IMR-90 (cell line): ENCODE measurements around the gene INO80. TPM values are rescaled to one million over a fixed set of nuclear protein-coding genes. Genes with fewer than 3 reads are reported as not detected.

ENCODE experiments used
- ATAC-seq: fragments of 200-7000 bp; cut with Tn5 transposase; 2 replicates; pipeline ENCODE4 v1.9.1; 2020; ENCODE audit warnings: low read depth, mild to moderate bottlenecking, moderate library complexity
- BruUV-seq: library from RNA; stranded (reverse); fragments of 400-500 nt; replicated peaks from 2 replicates; lab custom pipeline; 2021; lab: Mats Ljungman, UMichigan
- CTCF ChIA-PET: fragments of 300-600 bp; formaldehyde crosslinking; extraction: SDS; loops from one replicate; lab custom pipeline; 2021; ENCODE audit warnings: antibody characterized with exemption; lab: Yijun Ruan, JAX
- POLR2A ChIA-PET: fragments of 300-600 bp; sonication (Branson Sonifier 250); formaldehyde crosslinking; loops from one replicate; lab custom pipeline; 2022; ENCODE audit warnings: antibody characterized with exemption; ENCODE audit not compliant: unreplicated experiment; lab: Charles Lee
- DNase-seq: peaks from one replicate; pipeline ENCODE4 v3.0.0; 2013
- H2AFZ ChIP-seq: replicated peaks from 2 replicates; pipeline ENCODE3; 2013; ENCODE audit warnings: low read length, mild to moderate bottlenecking; ENCODE audit not compliant: poor library complexity
- H2AK5ac ChIP-seq: 2 replicates; pipeline ENCODE4 v1.6.1; 2013; ENCODE audit warnings: low read depth, low read length, inconsistent platforms
- H2AK9ac ChIP-seq: replicated peaks from 2 replicates; pipeline ENCODE3; 2013; ENCODE audit warnings: mild to moderate bottlenecking, low read depth, low read length, moderate library complexity; ENCODE audit not compliant: poor library complexity
- H2BK120ac ChIP-seq: 2 replicates; pipeline ENCODE4 v1.6.1; 2013; ENCODE audit warnings: low read depth, low read length, inconsistent platforms
- H2BK15ac ChIP-seq: 3 replicates; pipeline ENCODE4 v1.6.1; 2013; ENCODE audit warnings: low read depth, low read length, inconsistent platforms
- H2BK20ac ChIP-seq: 2 replicates; pipeline ENCODE4 v1.6.1; 2013; ENCODE audit warnings: low read depth, mild to moderate bottlenecking, inconsistent platforms, low read length, moderate library complexity
- H2BK5ac ChIP-seq: 2 replicates; pipeline ENCODE4 v1.6.1; 2013; ENCODE audit warnings: mild to moderate bottlenecking, low read depth, low read length, inconsistent platforms; ENCODE audit not compliant: poor library complexity, severe bottlenecking
- H3K14ac ChIP-seq: replicated peaks from 2 replicates; pipeline ENCODE4 v1.6.1; 2013; ENCODE audit warnings: low read depth, low read length, inconsistent platforms
- H3K18ac ChIP-seq: 2 replicates; pipeline ENCODE4 v1.6.1; 2013; ENCODE audit warnings: low read depth, low read length, control low read depth
- H3K23ac ChIP-seq: 2 replicates; pipeline ENCODE4 v1.6.1; 2013; ENCODE audit warnings: low read depth, low read length, inconsistent platforms
- H3K27ac ChIP-seq: 2 replicates; pipeline ENCODE4 v1.5.1; 2013; ENCODE audit warnings: mild to moderate bottlenecking, control low read depth, low read length; ENCODE audit not compliant: insufficient read depth
- H3K27me3 ChIP-seq: 2 replicates; pipeline ENCODE4 v1.6.1; 2013; ENCODE audit warnings: low read length; ENCODE audit not compliant: control insufficient read depth, insufficient read depth
- H3K36me3 ChIP-seq: 2 replicates; pipeline ENCODE4 v1.6.1; 2013; ENCODE audit warnings: low read length, mixed read lengths; ENCODE audit not compliant: control insufficient read depth, insufficient read depth
- H3K4ac ChIP-seq: 2 replicates; pipeline ENCODE4 v1.6.1; 2013; ENCODE audit warnings: low read depth, low read length, inconsistent platforms
- H3K4me1 ChIP-seq: 2 replicates; pipeline ENCODE4 v1.6.1; 2013; ENCODE audit warnings: low read length, mixed read lengths; ENCODE audit not compliant: control insufficient read depth, insufficient read depth
- H3K4me2 ChIP-seq: 2 replicates; pipeline ENCODE4 v1.6.1; 2013; ENCODE audit warnings: low read depth, mild to moderate bottlenecking, control low read depth, low read length, moderate library complexity
- H3K4me3 ChIP-seq: 2 replicates; pipeline ENCODE4 v1.5.1; 2013; ENCODE audit warnings: low read depth, mild to moderate bottlenecking, control low read depth, low read length, moderate library complexity; ENCODE audit not compliant: insufficient read depth
- H3K56ac ChIP-seq: 2 replicates; pipeline ENCODE4 v1.6.1; 2013; ENCODE audit warnings: low read length, inconsistent platforms; ENCODE audit not compliant: insufficient read depth; ENCODE audit errors: extremely low read depth
- H3K79me1 ChIP-seq, 2 experiments: 2 replicates each; pipeline ENCODE4 v1.6.1; 2013; ENCODE audit warnings: low read length in 2 of 2, inconsistent platforms in 1 of 2, low read depth in 1 of 2
- H3K9ac ChIP-seq: 2 replicates; pipeline ENCODE4 v1.6.1; 2013; ENCODE audit warnings: low read depth, low read length, control low read depth
- H3K9me1 ChIP-seq: 2 replicates; pipeline ENCODE4 v1.6.1; 2013; ENCODE audit warnings: low read length, inconsistent platforms; ENCODE audit not compliant: insufficient read depth
- H3K9me3 ChIP-seq: 2 replicates; pipeline ENCODE4 v1.6.1; 2013; ENCODE audit warnings: low read length; ENCODE audit not compliant: control insufficient read depth, insufficient read depth
- H4K20me1 ChIP-seq: 2 replicates; pipeline ENCODE4 v1.6.1; 2013; ENCODE audit warnings: low read length, inconsistent platforms; ENCODE audit not compliant: insufficient read depth
- H4K5ac ChIP-seq: 2 replicates; pipeline ENCODE4 v1.6.1; 2013; ENCODE audit warnings: mild to moderate bottlenecking, low read depth, low read length, control low read depth
- H4K8ac ChIP-seq, 2 experiments: 2 replicates each; pipeline ENCODE4 v1.6.1; 2013; ENCODE audit warnings: low read depth in 2 of 2, low read length in 2 of 2, control low read depth in 1 of 2, inconsistent platforms in 1 of 2
- H4K91ac ChIP-seq: 2 replicates; pipeline ENCODE4 v1.6.1; 2013; ENCODE audit warnings: low read depth, low read length, inconsistent platforms; ENCODE audit not compliant: insufficient read depth
- BHLHE40 ChIP-seq: fragments of 150-350 bp; IDR thresholded peaks from 2 replicates; pipeline ENCODE4 v1.6.1; 2016; ENCODE audit warnings: mild to moderate bottlenecking, low read depth, low read length
- CHD1 ChIP-seq: IDR thresholded peaks from 2 replicates; pipeline ENCODE4 v1.6.1; 2012; ENCODE audit warnings: low read depth, low read length, improper control_type of control experiment
- NFE2L2 ChIP-seq: fragments of 150-350 bp; IDR thresholded peaks from 2 replicates; pipeline ENCODE4 v1.6.1; 2016; ENCODE audit warnings: low read depth, mild to moderate bottlenecking, low read length
- RCOR1 ChIP-seq: IDR thresholded peaks from 2 replicates; pipeline ENCODE4 v1.6.1; 2012; ENCODE audit warnings: mild to moderate bottlenecking, low read length, improper control_type of control experiment; ENCODE audit not compliant: insufficient replicate concordance
- SMC3 ChIP-seq: fragments of 150-350 bp; IDR thresholded peaks from 2 replicates; pipeline ENCODE4 v1.6.1; 2016; ENCODE audit warnings: low read depth, mild to moderate bottlenecking, antibody characterized with exemption, low read length, moderate library complexity
- WGBS, 2 experiments: methylation state at CpG; one replicate each; pipeline versions ENCODE4 v1.1.5 to v1.1.7; 2013; ENCODE audit warnings: missing lambda C conversion rate in 2 of 2; ENCODE audit not compliant: insufficient read length in 1 of 2; ENCODE audit errors: extremely low coverage in 2 of 2; 5-methylcytosine and 5-hydroxymethylcytosine counted together
- dilution Hi-C: fragments of 300-500 bp; cut with HindIII; formaldehyde crosslinking; loops from one replicate; pipeline ENCODE4 v1.14.3; 2018; ENCODE audit warnings: low sequenced_read_pairs; ENCODE audit not compliant: unreplicated experiment
- in situ Hi-C: fragments of 300-500 bp; cut with MboI; formaldehyde crosslinking; loops from 3 replicates; pipeline ENCODE4 v1.14.3; 2019; ENCODE audit warnings: low sequenced_read_pairs, inconsistent platforms, mixed read lengths
- intact Hi-C: fragments of 100-400 bp; cut with micrococcal nuclease; formaldehyde crosslinking; loops from 2 replicates; pipeline ENCODE4 v1.10.0; 2022
- polyA plus RNA-seq, 3 experiments: library from polyadenylated mRNA; depleted of rRNA; stranded (reverse); fragments of >200 nt; gene quantifications; 2 replicates each; pipeline ENCODE4 v1.2.3, GENCODE V29; 2012; ENCODE audit warnings: low replicate concordance in 1 of 3
- total RNA-seq: library from RNA; depleted of rRNA; stranded (reverse); fragments of >200 nt; gene quantifications from 2 replicates; pipeline ENCODE4 v1.2.3, GENCODE V29; 2012

Gene INO80
- total and polyA plus RNA-seq, 2 of the 4 experiments (the other 2 are of a cell fraction) = 6.0 to 13.3 TPM

DNA sequence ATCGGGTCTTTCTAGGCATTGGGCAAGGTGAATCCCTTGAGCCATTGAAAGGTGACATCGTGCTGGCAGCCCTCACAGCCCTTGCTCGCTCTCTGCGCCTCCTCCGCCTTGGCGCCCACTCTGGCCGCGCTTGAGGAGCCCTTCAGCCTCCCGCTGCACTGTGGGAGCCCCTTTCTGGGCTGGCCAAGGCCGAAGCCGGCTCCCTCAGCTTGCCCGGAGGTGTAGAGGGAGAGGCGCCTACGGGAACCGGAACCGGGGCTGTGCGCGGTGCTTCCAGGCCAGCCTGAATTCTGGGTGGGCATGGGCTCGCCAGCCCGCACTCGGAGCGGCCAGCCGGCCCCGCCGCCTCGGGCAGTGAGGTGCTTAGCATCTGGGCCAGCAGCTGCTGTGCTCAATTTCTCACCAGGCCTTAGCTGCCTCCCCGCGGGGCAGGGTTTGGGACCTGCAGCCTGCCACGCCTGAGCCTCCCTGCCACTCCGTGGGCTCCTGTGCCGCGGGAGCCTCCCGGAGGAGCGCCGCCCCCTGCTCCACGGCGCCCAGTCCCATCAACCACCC, 35.4 kb upstream of the INO80 start:
- intact Hi-C loops = no loop called here

More for the DNA sequence above, 35.4 kb upstream of the INO80 start:
- Histone ChIP-seq H4K8ac (no peak overlapping the region), H2AFZ (no peak overlapping the region), H3K14ac (no peak overlapping the region), H4K20me1 (no peaks in the 10 kb centered on the region), H3K23ac (no peak overlapping the region), H3K9me3 (no peaks in the 10 kb centered on the region), H4K5ac (no peak overlapping the region), H3K4me2 (no peak overlapping the region), H3K4me1 (no peaks in the 10 kb centered on the region), H2BK5ac (no peak overlapping the region), H3K4ac (no peak overlapping the region), H3K36me3 (no peaks in the 10 kb centered on the region), H3K27me3 (no peaks in the 10 kb centered on the region), H2BK120ac (no peak overlapping the region), H3K56ac (no peak overlapping the region), H3K4me3 (no peak overlapping the region), H3K27ac (no peak overlapping the region), H2BK15ac (no peak overlapping the region), H3K9ac (no peak overlapping the region), H2AK9ac (no peak overlapping the region), H3K18ac (no peak overlapping the region), H2AK5ac (no peak overlapping the region), H3K79me1 (no peaks in the 10 kb centered on the region), H4K91ac (no peak overlapping the region), H3K9me1 (peaks cover 5% of the 10 kb centered on the region; the same call in 1 of the 2 replicates), H2BK20ac (no peak overlapping the region)
- no peak for DNase-seq
- ChIA-PET POLR2A (no interaction called here), CTCF (no interaction called here)
- dilution Hi-C loops (no loop called here), in situ Hi-C loops (no loop called here)
- no peak for TF ChIP-seq BHLHE40
- TF ChIP-seq NFE2L2 = no peak
- no peak for TF ChIP-seq SMC3
- no peak for TF ChIP-seq CHD1
- TF ChIP-seq RCOR1 = no peak
- ATAC-seq = no peak
- no TSS peak for BruUV-seq
- 98% methylated on average over 9 of the region's 37 CpGs; no CpG with 5 or more reads in 1 of the 2 experiments for WGBS, 2 experiments
